Activated CD4-positive, alpha-beta T cell treated with anti-CD3 and anti-CD28 coated beads for 4 hours (primary cell): ENCODE data around the gene ITPA.

Experiments
- DNase-seq, 2 donors: peaks; one replicate each; pipeline ENCODE4 v3.0.0-alpha.2; 2020

Gene ITPA

DNA sequence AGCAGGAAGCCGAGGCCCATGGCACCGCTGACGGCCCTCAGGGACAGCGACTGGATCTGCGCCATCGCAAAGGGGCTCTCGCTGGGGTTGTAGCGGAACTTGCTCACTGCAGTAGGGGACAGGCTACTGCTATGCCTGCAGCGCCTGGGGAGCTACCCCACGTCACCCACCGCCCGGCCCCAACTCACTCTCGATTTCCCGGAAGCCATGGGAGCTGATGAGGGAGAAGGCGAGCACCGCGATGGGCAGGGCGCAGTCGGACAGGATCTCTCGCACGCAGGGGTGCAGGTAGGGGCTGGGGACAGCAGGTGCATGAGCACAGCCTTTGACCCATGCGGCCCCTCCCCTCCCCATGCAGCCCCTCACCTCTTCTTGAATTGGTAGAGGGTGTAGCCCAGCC is 19.9 kb downstream of the ITPA start:
- no peak for DNase-seq

DNA sequence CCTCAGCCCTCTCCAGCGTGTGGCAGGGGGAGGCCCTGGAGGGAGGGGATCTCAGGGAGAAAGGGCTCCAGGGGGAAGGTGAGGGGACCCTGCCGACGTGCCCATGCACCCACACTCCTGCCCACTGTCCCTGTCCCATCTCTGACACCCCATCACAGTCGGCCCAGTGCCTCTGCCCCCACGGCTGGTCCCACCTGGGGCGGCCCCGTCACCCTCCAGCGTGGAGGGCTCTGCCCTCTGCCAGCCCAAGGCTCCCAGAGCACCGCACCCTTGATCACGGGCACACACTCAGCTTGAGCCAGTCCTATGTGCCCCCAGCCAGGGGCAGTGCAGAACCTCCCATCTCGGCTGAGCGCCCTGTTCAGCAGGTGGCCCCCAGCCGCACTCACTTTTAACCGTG is 20.5 kb downstream of the ITPA start:
- DNase-seq, result no peak

- DNase-seq, result no peak
These were observed 21.8 kb downstream of the ITPA start for GRCh38 chr20:3231116-3231515.

DNA sequence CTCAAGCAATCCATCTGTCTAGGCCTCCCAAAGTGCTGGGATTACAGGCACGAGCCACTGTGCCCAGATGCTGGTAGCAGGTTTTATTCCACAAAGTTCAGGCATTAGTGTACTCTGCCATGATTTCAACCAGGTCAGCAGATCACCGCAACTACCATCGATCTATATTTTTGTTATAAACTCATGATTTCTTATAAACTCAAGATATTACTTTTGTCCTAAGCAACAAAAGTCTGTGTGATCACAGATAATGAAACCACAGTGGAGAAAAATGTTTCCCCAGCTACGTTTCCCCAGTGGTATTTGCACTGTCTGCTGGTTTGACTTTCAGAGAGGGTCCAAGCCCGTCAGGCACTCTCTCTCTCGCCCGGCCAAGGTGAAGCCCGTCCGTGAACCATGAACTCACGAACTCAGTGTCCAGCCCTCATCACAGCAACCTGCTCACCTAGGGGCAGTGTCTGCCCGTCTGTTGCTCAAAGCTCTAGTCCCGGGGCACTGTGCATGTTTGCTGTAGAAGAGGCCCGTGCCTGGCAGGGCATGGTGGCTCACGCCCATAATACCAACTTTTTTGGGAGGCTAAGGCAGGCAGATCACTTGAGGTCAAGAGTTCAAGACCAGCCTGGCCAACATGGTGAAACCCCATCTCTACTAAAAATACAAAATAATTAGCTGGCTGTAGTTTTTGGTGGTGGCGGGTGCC is 22.7 kb downstream of the ITPA start:
- no peak for DNase-seq

DNA sequence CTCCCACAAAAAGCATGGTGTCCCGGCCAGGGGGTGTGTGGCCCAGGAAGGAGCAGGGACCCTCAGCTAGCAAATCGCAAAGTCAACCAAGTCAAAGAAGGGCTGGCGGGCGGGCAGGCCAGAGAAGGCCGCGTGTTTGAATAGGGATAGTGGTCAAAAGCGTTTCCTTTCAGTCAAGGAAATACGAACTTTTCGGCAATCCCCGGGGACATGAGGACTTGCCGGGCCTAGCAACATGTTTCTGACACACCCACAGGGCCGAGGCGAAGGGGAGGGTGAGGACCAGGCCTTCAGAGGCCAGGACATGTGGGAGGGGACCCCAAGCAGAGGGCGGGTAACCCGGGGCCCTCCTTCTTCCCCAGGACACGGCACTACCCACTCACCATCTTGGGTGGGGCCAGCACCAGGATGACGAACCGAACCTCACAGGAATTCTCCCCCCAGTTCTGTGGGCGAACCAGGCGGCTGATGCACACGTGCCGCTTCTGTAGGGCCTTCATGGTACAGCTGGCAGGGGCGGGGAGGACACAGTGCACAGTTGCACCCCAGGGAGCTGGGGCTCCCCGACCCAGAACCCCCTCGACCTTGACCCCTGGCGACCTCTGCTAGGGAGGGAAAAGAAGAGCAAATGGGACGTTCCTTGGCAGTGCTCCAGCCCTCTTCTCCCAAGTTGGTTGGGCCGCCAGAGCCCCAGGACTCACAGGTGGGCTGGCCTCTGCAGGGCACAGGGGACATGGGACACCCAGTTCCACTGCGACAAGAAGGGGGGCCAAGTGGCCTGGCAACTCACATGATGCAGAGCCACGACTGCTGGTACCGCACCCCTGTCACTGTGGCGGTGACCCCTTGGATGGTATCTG is 24.1 kb downstream of the ITPA start:
- no peak for DNase-seq

DNA sequence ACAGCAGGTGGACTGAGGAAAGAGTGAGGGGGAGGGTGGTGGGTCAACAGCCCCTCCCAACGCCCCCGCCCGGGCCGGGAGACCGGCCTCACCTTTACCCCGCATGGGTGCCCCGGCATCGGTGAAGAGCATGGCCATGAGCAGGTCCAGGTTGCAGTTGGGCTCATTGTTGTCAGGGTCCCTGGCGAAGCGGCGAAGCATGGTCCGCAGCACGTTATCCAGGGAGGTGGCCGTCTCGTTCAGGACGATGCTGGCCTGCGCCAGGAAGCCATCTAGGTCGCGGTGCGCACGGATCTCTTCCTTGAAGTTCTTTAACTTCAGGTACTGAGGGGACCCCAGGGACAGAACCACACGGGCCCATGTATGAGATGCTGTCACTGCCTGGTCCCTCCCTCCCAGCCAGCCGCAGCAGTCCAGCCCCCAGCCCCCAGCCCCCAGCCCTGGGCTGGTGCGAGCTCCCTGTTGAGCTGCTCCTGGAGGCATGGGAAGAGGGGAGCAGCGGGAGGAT is 24.7 kb downstream of the ITPA start:
- DNase-seq, result no peak

- no peak for DNase-seq
These were observed 26.5 kb downstream of the ITPA start for GRCh38 chr20:3235666-3236324.

DNA sequence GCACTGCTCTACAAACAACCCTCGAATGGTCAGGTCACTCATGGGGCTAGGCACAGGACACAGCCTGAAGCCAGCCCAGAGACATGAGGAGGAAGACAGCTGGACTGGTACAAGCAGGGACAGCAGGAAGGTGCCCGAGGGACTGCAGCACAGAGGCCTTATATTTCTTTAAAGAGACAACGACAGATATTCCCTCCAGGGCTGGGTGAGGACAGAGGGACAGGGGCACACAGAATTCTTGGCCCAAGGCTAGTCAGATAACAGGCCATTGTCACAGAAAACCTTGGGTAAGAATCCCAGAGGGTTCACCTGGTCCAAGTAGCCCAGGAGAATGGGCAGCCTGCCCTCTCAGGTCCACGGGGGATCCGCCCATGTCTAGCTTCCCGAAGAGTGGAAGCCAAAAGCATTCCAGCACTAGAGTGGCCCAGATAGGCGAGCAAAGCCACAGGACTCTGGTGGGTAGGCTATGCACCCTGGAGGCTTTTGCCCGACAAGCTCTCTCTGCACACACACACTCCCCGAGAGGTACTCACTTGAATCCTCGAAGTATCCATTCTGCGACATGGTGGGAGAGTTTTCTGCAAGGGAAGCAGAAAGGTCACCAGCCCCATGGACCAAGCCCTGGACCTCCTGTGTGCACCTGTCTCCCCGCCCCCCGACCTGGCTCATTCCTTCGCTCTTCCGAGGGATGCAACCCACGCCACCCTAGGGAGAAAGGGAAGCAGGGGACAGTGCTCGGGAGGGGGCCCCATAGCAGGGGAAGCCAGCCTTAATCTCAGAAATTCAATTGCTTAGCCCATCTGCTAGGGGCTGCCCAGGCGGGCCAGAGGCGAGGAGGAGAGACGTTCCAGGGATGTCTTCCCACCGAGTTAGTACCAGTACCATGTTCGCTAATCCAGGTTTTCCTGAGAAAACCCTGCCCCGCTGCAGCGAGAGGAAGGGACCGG is 28.0 kb downstream of the ITPA start:
- DNase-seq, result no peak

GRCh38 chr20:3237958-3238615 is 28.8 kb downstream of the ITPA start:
- no peak for DNase-seq

DNA sequence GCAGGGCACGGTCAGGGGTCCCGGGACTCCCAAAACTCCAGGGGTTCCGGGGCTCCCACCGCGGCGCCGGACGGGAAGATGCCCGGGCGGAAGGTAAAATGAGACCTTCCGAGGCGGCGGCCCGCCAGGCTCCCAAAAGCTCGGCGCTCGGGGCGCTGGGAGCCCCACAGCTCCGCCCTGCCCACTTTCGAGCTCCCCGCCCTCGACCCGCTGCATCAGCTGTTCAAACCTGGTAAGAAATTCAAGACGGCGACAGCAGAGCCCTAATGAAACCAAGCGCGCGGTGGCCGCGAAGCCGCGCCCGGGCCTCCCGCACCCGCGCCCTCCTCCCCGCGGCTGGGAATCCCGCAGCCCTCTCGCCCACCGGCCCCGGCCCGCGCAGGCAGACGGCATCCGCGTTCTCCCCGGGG is 29.3 kb downstream of the ITPA start:
- peak; percentile 39 to 45 for DNase-seq

DNA sequence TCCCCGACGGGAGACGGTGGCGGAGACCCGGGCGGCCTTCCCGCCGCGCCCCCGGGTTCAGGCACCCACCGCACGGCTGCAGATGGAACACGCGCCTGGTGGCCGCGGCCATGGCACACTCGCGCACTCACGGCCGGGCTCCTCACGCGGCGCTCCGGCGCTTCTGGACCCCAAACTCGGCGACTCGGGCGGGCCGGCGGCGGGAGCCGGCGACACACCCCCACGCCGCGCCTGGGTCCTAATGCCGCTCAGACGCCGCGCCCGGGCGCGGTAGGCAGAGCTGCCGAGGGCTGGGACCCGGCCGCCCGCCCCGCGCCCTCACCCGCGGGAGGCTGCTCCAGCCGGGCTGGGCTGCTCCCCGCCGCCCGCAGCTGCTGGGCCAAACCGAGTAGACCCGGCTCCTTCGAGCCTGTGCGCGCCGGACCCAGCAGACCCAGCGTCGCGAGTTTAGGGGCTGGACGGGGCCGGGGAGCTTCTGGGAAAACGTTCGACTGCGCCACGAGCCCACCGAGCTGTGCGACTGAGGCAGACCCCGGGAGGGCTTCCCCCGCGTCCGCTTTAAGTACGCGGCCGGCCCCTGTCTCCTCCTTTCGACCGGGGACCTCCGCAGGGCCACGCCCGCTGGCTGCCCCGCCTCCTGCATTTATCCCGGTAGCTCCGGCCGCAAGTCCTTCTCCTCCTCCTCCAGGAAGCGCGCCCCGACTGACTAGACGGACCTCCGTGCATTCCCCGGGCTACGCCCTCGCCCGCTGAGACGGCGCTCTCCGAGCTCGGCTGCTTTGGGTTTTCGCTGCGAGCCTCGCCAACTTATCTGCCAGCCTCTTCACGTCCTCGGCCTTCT is 29.9 kb downstream of the ITPA start, which contains the start of gene SLC4A11:
Gene SLC4A11 (minus strand): TSS at position 165 of the 841 bp plus-strand sequence. CDS start 53 bp downstream, at position 112.
- DNase-seq, result peak in 1 of 2 donors; percentile 19

DNA sequence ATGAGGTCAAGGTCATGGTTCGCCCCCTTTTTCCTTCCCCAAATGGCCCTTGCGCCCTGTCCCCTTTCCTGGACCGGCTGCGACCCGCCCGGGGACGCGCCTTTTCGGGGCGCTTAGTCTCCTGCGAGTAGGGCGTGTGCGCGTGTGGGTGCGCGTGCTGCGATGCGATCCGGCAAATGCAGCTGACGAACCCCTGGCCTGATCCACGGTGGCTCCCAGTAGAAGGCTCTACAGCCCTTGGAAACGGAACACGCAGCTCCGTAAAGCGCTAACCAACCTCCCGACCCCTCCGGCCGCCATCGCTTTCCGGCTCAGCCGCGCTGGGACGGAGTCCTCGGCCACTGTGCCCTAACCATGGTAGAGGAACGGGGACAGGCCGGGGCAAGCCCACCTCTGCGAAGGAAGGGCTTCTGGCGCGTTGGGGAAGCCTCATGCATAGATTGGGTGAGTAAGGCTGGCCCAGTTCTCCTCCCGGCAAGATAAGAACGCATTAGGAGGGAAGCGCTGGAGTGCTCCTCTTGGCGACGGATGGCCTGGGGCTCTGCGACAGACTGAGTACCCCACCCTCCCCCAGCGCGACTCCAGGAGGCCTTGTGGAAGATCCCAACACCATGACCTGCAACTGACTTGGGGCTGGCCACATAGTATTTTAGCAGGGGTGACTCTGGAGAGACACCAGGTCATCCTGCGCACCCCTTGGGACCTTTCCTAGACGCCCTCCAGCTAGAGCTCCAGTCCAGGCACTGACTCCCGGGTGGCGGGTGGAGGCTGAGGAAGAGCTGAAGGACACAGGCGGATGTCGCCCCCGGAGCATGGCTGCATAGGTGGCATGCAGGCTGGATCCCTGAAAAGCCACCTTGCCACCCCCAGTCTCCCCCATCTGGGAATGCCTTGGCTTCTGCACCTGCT is 30.8 kb downstream of the ITPA start:
- DNase-seq, result no peak

GRCh38 chr20:3240776-3241363 is 31.6 kb downstream of the ITPA start:
- DNase-seq, result no peak

DNA sequence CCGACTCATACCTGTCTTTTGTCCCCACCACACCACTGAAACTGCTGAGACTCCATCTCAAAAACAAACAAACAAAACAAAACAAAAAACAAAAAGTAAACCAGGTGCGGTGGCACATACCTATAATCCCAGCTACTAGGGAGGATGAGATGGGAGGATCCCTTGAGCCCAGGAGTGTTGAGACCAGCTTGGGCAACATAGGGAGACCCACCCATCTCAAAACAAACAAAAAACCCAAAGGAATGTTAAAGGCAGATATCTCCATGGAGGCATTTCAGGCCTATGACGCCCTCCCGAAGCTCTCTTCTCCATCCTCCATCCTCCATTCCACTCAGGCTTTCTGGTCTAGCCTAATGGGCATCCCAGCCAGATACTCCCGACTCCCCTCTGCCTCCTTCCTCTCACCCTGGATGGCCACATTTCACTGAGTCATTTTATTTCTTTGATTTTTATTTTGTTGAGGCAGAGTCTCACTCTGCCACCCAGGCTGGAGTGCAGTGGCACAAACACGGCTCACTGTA is 32.9 kb downstream of the ITPA start:
- no peak for DNase-seq

DNA sequence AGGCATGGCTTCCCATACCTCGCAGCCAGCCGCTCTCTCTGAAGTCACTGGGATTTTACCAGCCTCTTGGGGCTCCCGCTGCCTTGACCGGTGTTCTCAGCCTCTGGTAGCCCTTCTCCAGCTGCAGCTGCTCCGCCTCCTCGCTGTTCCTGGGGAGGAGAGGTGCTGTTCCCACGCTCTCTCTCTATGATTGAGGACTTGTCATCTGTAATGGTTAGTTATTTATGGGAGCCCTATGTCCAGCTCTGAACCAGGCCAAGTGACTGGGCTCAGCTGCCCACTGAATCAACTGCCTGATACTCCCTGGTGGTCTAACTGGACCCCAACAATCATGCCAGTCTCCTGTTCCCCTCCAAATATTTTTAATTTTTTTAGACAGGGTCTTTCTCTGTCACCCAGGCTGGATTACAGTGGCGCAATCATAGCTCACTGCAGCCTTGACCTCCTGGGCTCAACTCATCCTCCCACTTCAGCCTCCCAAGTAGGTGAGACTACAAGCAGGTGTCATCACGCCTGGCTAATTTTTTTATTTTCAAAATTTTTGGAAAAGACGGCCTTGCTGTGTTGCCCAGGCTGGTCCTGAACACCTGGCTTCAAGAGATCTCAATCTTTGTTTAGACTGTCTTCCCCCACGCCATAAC is 34.5 kb downstream of the ITPA start:
- no peak for DNase-seq

DNA sequence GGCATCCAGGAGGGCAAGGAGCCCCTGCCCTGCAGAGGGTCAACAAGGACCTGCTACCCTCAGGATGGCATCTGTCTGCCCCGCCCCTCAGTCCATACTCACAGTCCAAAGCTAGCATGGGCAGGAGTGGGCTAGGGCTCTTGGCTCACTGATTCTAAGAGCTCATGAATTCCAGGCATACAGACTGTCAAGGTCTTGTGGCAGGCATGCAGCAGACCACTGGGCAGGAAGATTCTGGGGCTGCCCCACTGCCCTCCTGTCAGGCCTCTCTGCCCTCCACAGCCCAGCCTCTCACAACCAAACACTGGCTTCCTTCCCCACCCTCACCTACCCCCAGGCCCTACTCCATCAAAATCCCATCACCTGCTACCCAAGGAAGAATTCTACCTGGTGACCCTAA is 35.3 kb downstream of the ITPA start:
- no peak for DNase-seq

DNA sequence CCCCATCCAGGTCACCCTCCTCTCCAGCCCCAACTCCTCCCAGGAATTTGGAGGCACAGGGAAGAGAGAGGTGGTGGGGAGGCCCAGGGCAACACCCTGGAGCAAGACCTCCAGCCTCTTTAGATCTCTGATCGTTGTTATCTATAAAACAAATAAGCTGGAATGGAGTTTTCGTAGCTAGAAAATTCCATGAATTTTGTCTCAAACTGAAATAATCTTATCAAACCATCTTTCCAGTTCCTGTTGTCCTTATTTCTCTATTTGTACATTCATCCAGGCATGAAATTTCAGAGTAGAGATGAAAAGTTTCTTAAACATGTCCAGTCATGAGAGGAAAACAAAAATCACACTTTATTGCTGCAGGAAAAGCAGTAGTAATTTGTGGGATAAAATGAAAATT is 35.9 kb downstream of the ITPA start:
- no peak for DNase-seq

GRCh38 chr20:3245711-3246110 is 36.4 kb downstream of the ITPA start:
- DNase-seq, result no peak
